Femur (tissue), 1 donor: Measurements from ENCODE around the gene JMJD7.
A peak's percentile ranks its signal among the peaks of the same experiment; 100 is the strongest.

ENCODE experiments used
- DNase-seq: peaks from one replicate; pipeline ENCODE4 v3.0.0-alpha.2; 2017

JMJD7 gene

DNA sequence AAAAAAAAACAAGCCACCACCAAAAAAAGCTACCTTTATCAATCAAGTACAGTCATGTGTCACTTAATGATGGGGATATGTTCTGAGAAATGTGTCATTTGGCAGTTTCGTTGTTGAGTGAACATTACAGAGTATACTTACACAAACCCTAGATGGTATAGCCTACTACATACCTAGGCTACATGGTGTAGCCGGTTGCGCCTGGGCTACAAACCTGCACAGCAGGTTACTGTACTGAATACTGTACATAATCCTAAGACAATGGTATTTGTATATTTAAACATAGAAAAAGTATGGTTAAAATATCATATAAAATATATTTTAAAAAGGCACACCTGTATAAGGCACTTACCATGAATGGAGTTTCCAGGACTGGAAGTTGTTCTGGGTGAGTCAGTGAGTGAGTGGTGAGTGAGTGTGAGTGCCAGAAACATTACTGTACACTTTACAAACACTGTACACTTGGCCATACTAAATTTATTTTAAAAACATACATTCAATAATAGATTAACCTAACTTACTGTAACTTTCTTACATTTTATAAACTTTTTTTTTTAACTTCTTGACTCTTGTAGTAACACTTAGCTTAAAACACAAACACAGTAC is 25.9 kb upstream of the JMJD7 start:
- DNase-seq = no peak

DNA sequence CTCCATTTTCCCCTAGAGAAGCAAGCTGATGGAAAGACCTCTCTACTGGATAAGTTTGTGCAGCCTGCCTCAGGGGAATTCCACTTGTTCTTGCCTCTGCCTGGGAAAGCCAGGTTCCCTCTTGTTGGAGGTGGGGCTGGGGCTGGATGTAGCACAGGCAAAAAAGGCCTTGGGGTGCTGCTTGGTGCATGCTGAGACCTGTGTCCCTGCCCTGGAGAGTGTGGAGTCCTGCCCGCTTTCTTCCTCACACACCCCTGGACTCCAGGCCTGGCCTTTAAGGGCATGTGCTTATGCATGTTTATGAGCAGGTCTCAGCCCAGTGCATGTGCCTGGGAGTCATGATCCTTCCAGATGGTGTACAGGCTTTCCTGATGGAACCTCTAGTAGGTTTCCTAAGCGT is 23.5 kb upstream of the JMJD7 start:
- no peak for DNase-seq

DNA sequence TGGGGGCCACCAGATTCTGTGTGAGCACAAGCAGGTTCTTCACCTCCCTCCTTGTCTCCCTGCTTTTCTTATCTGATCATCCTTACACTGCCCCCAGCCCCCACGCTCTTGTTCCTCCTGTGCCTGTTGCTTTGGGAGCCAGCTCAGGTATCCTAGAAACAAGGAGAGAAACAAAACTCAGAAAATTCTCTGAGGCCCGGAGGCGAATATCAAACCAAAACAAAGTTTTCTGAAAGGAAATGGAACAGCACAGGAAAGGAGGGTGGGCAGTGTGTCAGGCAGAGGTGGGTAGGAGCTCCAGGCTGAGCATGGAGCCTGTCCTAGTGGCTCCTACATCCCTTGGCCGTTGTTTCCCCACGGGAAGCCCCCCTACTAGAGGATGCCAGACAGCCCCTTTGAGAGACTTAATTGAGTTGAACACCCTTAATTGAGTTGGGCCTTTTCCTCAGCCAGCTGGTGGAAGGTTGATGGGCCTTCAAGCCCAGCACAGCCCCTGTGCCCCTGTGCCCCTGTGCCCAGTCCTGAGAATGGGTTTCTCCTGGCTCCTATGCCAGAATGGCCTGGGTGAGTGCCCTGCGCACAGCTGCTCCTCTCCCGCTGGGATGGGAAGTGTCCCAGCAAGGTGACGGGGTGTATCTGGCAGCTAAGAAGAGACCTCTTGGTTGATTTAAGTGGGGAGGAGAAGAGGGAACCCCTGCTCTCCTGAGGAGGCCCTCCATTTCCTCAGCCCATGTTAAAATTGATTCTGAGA is 22.8 kb upstream of the JMJD7 start:
- no peak for DNase-seq

DNA sequence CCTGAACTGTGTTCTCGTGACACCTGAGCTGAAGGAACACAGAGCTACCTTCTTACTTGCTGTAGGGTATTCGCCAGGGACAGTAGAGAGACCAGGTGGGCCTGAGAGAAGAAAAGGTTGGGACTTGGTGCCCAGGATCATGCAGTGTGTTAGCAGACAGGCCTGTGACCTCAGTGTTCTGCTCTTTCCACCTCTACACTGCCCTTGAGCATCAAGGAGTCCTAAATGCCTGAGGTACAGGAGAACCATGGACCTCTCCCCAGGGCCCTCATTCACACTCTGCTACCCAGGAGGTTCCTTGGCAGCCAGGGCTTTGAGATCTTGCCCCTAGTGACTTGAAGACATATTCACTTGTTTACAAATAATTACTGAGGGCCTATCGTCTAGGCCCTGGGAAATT is 22.2 kb upstream of the JMJD7 start:
- DNase-seq = no peak

DNA sequence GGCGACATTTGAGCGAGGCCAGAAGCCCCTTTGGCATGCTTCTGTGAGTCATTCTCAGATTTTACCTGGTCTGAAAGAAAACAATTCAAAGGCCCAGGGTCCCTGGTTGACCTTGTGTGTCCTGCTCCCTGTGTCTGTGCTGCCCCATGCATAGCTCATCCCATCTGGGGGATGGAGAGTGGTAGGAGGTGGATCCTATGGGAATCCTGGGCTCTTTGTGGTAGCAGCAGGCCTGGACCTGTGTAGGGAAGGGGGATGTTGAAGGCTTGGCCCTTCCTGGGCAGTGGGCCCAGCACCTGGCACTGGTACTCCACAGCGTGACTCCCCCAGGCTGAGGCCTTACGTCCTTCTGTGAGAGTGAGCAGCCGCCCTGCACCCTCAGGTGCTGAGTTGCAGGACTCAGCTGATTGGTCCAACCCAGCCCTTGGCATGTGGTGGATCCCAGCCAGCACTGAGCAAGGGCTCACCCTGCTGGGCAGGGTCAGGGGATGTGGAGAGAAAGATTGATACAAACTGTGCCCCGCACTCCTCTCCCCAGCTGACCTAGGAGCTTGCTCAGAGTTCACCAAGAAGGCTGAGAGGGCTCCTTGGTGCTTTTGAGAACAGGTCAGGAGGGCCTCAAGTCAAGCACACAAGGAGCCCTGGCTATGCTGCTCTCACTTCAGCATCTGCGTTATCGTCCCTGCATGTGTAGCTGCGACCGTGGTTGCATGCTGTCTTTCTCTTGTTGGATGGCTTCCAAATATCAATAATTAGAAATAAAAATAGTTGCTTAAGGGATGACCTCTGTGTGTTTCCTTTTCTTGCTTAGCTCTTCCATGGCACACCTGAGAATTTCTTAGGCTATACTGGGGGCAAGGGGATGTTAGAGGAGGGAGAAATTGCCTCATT is 21.4 kb upstream of the JMJD7 start:
- DNase-seq = no peak

DNA sequence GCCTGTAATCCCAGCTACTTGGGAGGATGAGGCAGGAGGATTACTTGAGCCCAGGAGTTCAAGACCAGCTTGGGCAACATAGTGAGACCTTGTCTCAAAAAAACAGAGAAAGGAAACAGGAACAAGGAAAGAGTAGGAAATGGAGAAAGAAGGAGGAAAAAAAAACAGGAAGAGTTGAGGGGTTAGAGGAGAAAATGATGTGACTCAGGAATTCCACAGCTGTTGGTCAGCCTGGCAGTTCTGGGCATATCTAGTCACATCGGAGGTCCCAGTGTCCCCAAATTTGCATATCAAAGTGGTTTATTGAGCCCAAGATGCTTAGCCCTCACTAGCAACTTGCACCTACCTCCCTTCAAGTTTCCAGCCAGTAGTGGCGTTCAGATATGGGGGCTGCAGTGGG is 18.8 kb upstream of the JMJD7 start:
- no peak for DNase-seq

DNA sequence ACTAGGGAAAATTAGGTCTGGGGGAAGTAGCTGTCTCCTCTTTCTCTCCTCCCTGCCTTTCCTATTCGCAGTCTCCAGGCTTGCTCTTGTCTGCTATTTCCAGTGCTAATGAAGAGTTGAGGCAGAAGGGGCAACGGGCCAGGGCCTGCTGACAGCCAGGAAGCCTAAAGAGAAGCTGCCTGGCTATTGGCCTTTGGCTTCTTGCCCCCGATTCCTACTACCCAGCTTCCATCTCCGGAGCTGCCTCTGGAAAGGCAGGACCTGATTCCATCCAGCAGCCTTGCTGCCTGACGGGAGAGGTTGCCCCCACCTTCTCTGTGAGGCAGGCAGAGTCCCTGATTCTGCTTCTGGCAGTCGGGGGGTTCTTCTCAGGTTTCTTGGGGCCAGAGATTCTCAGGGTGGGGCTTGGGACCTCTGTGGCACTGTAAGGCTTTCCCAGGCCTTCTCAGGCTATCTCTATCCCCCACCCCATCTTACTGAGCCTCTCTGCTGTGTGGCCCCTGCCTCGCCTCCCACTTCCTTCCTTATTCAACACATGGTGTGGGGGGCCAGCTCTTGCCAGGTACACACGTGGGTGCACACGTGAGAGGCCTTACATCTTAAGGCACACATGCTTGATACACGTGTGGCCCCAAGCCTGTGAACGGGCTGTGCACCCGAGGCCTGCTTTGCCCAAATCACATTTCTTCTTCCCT is 18.2 kb upstream of the JMJD7 start:
- no peak for DNase-seq

DNA sequence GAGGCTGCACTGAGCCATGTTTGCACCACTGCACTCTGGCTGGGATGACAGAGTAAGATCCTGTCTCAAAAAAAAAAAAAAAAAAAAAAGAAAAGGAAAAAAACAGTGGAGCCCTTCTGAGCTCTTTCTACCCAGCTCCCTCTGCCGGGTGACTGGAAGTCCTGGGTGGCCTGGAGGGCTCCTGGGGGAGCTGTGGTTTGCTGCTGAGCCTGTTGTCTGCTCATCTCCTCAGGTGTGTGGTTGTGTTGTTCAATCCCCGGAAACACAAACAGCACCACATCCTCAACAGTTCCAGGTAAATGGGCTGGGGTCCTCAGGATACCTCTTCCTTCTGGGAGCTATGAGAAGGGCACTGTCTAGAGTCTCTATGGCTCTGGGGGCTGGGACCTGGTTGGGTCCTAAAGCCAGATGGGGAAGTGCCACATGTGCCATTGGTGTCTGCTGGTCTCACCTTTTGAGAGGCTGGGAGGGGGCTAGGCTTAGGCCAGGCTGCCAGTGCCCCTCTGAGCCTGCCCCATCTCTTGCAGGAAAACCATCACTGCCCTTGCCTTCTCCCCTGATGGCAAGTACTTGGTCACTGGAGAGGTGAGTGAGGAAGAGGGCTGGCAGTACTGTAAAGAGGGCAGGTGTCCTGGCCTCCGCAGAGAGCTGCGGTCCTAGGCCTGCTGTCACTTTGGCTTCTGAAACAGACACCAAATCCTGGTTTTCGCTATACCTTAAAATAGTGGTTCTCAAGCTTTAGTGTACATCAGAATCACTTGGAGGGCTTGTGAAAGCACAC is 17.1 kb upstream of the JMJD7 start:
- no peak for DNase-seq

DNA sequence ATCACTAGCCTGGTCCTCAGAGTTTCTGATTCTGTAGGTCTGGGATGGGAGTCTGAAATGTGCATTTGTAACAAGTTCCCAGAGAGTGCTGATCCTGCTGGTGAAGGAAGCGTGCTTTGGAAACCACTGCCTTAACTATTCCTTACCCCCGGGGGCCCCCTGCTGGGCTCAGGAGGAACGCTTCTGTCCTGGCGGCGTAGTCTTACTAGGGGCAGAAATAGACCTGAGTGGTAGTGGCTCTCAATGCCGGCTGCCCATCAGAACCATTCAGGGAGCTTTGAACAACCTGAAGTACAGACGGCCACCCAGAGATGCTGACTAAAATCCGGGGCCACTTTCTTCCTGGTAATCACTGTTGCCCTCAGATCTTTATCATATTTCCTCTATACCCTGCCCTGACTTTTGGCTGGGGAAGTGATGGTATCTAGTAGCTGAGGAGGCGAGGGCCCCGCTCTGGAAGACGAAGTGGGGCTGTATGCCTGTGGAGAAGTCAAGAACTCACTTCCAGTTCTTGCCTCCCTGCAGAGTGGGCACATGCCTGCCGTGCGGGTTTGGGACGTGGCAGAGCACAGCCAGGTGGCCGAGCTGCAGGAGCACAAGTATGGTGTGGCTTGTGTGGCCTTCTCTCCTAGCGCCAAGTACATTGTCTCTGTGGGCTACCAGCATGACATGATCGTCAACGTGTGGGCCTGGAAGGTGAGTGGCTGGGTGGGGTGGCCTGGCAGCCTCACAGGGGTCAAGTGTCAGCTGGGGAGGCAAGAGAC is 16.3 kb upstream of the JMJD7 start:
- DNase-seq = peak; percentile 88

DNA sequence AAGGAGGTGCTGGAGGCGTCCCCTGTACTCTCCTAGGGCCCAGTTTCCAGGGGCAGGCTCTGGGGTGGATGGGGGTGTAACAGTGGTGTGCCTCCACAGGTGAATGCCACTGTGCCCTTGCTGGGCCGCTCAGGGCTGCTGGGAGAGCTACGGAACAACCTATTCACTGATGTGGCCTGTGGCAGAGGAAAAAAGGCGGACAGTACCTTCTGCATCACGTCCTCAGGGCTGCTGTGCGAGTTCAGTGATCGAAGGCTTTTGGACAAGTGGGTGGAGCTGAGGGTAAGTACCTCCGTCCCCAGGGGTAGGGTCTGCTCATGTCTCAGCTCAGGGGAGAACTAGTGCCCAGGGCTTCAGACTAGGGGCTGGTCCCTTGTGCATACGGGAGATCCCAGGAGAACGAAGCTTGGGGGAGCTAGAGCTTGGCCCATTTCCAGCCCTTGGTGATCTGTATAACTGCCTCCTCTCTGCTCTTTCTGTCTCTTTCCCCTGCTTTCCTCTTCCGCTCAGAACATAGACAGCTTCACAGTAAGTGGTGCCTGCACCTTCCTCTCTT is 15.0 kb upstream of the JMJD7 start:
- no peak for DNase-seq

DNA sequence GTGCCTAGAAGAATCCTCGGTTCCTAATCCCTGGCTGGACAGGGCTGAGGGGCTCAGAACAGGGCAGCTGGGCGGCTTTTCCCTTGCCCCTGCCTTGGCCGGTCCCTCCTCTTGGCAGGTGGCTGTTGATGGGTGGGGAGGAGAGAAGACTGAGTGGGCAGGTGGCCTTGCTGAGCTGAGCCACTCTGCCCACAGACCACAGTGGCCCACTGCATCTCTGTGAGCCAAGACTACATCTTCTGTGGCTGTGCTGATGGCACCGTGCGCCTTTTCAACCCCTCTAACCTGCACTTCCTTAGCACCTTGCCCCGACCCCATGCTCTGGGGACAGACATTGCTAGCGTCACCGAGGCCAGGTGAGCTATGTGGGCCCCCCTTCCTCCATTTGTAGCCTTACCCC is 14.5 kb upstream of the JMJD7 start:
- DNase-seq = no peak

DNA sequence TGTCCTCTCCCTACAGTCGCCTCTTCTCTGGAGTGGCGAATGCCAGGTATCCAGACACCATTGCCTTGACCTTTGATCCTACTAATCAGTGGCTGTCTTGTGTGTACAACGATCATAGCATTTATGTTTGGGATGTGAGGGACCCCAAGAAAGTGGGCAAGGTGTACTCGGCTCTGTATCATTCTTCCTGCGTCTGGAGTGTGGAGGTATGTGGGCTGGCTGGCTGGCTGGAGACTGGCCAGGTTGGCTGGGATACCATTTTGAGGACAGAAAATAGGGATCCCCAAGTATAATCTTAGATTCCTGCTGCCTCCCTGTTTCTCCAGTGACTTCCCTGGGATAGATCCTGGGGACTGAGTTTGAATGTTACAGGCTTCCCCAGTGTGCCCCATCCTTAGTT is 13.4 kb upstream of the JMJD7 start:
- DNase-seq = no peak

DNA sequence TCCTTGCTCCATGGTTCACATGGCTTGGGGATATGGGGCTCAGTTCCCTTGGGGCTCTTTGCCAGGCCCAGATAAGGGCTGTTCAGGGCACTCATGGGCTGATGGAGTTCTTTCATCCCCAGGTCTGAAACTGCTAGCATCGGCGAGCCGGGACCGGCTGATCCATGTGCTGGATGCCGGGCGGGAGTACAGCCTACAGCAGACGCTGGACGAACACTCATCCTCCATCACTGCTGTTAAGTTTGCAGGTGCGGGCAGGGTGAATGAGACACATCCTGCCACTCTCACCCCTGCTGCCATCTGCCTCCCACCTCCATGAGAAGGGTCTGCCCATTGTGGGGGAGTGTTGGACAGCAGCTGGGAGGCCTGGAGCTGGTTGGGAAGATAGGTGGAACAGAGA is 11.1 kb upstream of the JMJD7 start:
- no peak for DNase-seq

DNA sequence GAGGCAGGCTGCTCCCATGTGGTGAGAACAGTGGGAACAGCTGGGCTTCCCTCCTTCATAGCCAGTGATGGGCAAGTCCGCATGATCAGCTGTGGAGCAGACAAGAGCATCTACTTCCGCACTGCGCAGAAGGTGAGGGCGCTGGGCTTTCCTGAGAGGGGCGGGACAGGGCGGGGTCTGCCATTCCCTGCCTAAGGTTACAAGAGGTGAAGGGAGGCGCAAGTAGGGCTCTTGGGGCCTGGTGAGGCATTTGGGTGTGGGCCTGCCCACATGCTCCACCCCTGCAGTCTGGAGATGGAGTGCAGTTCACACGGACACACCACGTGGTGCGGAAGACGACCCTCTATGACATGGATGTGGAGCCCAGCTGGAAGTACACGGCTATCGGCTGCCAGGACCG is 10.6 kb upstream of the JMJD7 start:
- no peak for DNase-seq

DNA sequence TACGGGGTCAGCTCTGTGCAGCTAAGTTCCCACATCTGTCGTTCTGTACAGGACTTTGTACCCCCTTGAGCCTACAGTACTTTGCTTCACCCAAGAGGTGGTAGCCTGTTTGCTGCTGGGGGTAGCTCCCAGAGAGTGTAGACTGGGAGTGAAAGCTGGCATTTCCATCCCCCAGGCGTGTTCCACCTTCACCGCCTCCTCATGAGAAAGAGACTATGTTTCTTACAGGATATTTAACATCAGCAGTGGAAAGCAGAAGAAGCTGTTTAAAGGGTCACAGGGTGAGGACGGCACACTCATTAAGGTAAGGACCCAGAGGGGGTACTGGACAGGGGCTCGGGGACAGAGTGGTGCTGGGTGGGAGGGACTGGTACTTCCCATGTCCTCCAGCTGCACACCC is 10.1 kb upstream of the JMJD7 start:
- no peak for DNase-seq

DNA sequence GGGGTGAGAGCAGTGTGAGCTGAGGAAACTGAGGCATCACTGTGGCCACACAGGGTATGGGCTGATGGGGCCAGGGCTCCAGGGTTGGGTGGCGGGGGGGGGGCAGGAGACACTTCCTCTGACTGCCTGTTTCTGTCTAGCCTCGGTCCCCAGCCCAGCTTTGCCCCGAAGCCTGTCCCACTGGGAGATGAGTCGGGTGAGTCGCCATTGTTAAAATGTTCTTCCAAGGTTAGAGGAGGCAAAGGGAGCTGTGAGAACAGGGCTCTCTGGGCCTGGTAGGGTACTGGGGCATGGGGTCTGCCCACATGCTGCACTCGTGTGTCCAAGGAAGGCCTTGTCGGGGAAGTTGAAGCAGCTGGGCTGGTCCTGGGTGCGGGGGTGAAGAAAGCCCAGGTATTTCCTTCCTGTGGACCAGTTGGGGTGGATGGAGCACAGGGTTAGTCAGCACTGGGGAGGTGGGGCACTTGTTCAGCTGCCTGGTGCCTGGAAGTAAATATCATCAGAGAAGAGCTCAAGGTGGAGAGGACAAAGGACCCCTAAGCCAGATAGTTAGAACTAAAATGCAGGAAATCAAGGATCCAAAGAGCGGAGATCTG is 8.3 kb upstream of the JMJD7 start:
- no peak for DNase-seq

DNA sequence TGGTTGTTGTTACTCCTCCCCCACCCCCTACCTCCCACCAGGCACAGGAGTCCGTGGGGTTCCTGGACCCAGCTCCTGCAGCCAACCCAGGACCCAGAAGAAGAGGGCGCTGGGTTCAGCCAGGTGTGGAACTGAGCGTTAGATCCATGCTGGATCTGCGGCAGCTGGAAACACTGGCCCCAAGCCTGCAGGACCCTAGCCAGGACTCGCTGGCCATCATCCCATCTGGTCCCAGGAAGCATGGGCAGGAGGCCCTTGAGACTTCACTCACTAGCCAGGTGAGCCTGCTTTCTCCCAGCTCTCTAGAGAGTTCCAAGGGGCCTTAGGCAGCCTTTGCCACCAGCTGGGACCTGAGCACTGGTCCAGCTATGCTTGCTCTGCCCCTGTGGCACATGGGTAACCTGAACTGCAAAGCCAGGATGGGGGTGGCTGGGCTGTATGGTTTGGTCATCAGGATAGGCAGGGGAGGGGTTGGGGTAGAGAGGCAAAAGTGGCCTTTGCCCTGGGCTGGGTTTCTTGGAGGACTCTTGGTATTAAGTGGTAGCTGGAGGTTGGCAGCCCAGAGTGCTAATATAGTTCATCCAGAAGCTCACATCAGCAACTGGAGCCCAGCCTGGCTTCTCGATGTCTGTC is 7.0 kb upstream of the JMJD7 start:
- no peak for DNase-seq

DNA sequence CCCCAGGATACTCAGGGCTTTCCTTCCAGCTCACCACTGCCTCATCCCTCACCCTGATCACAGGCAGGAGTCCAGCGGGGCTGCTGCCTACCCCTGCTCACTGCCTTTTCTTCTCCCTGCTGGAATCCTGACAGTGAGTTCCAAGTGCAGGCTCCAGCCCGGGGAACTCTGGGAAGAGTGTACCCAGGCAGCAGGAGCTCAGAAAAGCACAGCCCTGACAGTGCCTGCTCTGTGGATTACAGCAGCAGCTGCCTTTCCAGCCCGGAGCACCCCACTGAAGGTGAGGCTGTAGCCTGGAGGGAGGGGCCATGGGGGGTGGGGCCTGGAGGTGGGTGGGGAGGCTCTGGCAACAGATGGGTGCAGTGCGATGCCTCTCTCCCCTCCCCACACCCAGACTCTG is 6.1 kb upstream of the JMJD7 start:
- no peak for DNase-seq

DNA sequence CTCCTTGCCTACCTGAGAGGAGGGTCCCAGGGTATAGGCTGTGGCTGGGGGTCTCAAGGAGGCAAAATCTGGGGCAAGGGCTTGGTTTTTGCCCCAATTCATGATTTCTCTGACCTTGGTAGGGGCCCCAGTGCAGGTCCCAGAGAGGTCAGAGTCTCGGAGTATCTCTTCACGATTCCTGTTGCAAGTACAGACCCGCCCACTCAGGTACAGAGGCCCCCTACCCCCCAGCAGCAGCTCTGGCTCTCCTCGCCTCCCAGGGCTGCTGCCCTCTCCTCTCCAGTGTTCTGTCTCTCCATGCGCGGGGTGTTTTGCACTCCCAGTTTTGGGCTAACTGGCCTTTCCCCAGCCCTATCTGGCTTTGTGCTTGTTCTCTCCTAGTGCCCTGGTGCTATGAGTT is 5.4 kb upstream of the JMJD7 start:
- no peak for DNase-seq

DNA sequence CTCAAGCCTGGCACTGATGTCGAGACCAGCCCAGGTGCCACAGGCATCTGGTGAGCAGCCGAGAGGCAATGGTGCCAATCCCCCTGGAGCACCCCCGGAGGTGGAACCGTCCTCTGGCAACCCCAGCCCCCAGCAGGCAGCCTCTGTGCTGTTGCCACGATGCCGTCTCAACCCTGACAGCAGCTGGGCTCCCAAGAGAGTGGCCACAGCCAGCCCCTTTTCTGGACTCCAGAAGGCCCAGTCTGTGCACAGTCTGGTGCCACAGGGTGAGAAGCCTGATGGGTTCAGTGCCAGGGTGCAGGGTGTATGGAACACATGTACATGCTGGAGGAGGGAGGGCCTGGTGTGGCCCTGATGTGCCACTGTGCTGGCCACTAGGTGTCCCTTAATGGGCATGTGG is 4.9 kb upstream of the JMJD7 start:
- DNase-seq = no peak

DNA sequence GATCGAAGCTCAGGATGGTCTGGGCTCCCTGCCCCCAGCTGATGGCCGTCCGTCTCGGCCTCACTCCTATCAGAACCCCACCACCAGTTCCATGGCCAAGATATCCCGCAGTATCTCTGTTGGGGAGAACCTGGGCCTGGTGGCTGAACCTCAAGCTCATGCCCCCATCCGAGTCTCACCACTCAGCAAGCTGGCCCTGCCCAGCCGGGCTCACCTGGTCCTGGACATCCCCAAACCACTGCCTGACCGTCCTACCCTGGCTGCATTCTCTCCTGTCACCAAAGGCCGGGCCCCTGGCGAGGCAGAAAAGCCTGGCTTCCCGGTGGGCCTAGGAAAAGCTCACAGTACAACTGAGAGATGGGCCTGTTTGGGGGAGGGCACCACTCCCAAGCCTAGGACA is 4.4 kb upstream of the JMJD7 start:
- DNase-seq = no peak
